Urinary bladder (tissue), 4 donors: Measurements from ENCODE around the gene PTPRO. TPM values are rescaled to one million over a fixed set of nuclear protein-coding genes. Genes with fewer than 3 reads are reported as not detected.
A peak's percentile ranks its signal among the peaks of the same experiment; 100 is the strongest.

ENCODE experiments used
- DNase-seq: peaks from one replicate; pipeline ENCODE4 v3.0.0-alpha.2; 2015; ENCODE audit errors: extremely low spot score
- H3K27ac ChIP-seq: one replicate; pipeline ENCODE4 v1.5.1; 2013; ENCODE audit warnings: low read depth, mild to moderate bottlenecking, moderate library complexity
- H3K36me3 ChIP-seq: one replicate; pipeline ENCODE4 v1.6.1; 2013; ENCODE audit warnings: mild to moderate bottlenecking, moderate library complexity; ENCODE audit not compliant: insufficient read depth
- H3K4me1 ChIP-seq: one replicate; pipeline ENCODE4 v1.6.1; 2013; ENCODE audit warnings: mild to moderate bottlenecking, moderate library complexity; ENCODE audit not compliant: insufficient read depth
- H3K4me3 ChIP-seq: one replicate; pipeline ENCODE4 v1.5.1; 2013; ENCODE audit warnings: low read depth, low read length
- WGBS: extraction: QIAGEN DNeasy Blood & Tissue Kit; methylation state at CpG from one replicate; pipeline ENCODE4 v1.1.7; 2013; 5-methylcytosine and 5-hydroxymethylcytosine counted together
- polyA plus RNA-seq: library from polyadenylated mRNA; stranded (reverse); fragments of 200-250 nt; gene quantifications from one replicate; pipeline ENCODE4 v1.2.3, GENCODE V29; 2013
- total RNA-seq: library from RNA; depleted of rRNA; stranded (reverse); fragments of >200 nt; gene quantifications from one replicate; pipeline ENCODE4 v1.2.3, GENCODE V29; 2014
- donor health status: healthy with polysubstance abuse.
- donor health status: healthy.

Gene PTPRO
- total and polyA plus RNA-seq, 2 donors: 0.91 to 4.8 TPM

DNA sequence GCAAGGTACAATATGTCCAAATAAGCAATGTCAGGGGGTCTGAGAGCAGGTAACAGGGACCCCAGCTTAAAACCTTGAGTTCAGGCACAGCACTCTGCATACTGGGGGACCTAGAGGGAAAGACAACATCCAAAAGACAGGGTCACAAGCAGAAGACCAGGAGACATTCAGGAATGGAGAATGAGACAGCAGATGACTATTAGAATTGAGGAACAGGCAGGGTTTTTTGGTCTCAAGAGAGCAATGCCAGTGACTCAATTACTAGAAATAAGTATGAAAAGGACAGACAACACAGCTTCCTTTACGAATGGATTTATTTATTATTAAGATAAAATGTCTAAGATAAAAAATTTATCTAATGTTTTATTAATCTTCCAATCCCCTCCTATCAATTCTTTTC lies 223.0 kb downstream of the PTPRO start:
- Histone ChIP-seq H3K4me3 (no peak overlapping the region), H3K36me3 (no peaks in the 10 kb centered on the region), H3K27ac (no peak overlapping the region), H3K4me1 (no peaks in the 10 kb centered on the region)
- no peak for DNase-seq
- WGBS: 63% methylated on average over 1 of the region's 1 CpG

DNA sequence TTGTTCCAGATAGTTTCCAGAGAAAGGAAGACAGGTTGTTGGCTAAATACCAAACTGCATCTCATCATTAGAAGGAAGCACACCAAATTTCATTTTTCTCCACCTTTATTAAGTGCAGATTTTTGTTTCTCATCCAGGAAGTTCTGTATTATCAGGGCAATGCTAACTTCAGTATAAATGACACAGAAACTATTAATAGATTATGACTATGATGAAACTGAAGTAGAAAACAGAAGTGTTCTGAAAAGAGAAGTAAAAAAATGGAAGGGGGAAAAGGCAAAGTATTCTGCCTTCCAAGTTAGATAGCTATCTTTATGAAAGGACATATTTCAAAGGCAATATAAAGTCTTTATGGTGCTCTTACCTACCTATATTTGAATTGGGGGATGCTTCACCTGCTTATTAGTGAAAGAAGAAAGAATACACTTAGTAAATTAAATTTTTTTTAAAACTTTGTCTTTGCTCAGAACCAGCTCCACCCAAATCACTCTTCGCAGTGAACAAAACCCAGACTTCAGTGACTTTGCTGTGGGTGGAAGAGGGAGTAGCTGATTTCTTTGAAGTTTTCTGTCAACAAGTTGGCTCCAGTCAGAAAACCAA lies 223.9 kb downstream of the PTPRO start:
- no peaks in the 10 kb centered on the region for H3K4me1 ChIP-seq
- no peak for DNase-seq
- no peaks in the 10 kb centered on the region for H3K36me3 ChIP-seq
- no peak overlapping the region for H3K27ac ChIP-seq
- no peak overlapping the region for H3K4me3 ChIP-seq
- WGBS: 74% methylated on average over 1 of the region's 1 CpG

DNA sequence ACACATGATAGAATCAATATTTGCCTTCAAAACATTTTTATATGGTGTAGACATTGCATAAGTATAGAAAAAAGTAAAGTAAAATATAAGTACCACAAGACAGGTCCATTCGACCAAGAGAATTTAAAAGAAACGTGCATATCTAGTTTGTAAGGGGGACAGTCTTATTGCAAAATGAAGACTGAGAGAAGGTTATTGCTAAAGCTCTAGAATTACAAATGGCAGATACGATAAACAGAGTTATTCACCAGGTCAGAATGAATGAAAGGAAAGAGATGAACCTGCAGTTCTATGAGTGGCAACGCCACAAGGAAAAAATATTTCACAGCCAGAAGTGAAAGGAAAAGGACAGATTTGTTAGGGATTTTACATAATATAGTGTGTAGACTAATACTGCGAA lies 224.8 kb downstream of the PTPRO start:
- H3K4me3 ChIP-seq: no peak overlapping the region
- 89% methylated on average over 5 of the region's 5 CpGs for WGBS
- DNase-seq: no peak
- no peaks in the 10 kb centered on the region for H3K4me1 ChIP-seq
- no peaks in the 10 kb centered on the region for H3K36me3 ChIP-seq
- H3K27ac ChIP-seq: no peak overlapping the region

DNA sequence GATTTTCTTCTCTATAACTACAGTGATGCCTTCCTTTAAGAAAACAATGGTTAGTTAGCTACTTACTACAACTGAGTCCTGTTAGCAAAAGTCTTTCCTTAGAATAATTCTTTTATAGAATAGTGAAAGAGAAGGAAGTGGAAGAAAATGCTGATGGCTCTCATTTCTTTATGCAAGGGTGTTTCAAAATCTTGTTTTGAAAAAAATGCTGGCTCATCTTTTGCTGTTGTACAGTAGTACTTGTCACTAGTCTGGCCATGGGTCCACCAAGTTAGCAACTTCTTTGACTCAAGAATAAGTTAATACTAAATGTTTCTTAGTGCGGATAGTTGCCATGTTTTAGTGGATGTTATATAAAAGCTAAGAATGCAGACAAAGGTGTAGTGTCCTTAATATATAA lies 225.4 kb downstream of the PTPRO start:
- WGBS: 97% methylated on average over 1 of the region's 1 CpG
- H3K4me1 ChIP-seq: no peaks in the 10 kb centered on the region

DNA sequence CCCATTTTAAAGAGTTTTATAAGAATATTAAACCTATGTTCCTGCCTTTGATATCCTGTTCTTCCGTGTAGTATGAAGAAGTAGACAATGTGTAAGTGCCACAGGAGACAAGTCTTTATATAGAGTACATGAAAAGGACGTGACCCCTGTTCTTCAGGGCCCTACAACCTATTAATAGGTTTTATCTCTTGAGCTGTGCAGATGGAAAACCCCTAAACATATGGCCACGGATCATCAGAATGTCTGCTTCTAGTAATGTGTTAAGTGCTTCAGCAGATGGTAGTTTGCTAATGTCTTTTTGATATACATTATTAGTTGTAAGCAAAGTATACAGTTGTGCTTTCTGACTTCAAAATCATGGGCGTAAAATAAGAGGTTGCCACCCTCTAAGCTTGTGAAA lies 228.5 kb downstream of the PTPRO start:
- H3K27ac ChIP-seq: no peak overlapping the region
- H3K4me3 ChIP-seq: no peak overlapping the region
- 77% methylated on average over 4 of the region's 4 CpGs for WGBS
- no peak for DNase-seq
- H3K4me1 ChIP-seq: no peaks in the 10 kb centered on the region
- no peaks in the 10 kb centered on the region for H3K36me3 ChIP-seq

More for the DNA sequence above, 225.4 kb downstream of the PTPRO start:
- Histone ChIP-seq H3K36me3 (no peaks in the 10 kb centered on the region), H3K4me3 (no peak overlapping the region), H3K27ac (no peak overlapping the region)
- no peak for DNase-seq

DNA sequence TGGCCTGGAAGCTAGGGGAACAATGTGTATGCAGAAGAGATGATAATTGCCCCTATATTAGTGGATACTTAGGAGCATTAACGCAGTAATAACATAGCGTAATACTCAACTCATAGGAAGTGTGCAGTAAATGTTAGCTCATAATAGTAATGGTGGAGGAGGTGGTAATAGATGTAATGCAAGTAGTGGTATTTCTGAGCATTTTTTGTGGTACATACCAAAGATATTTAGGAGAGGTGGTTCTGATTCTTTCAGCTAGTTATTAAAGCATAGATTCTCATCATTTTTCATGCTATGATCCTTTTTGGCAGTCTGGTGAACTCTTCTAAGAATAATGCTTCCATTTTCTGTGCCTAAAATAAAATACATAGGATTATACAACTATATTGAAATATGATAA lies 233.1 kb downstream of the PTPRO start:
- Histone ChIP-seq H3K4me3 (no peak overlapping the region), H3K27ac (no peak overlapping the region), H3K4me1 (no peaks in the 10 kb centered on the region), H3K36me3 (no peaks in the 10 kb centered on the region)
- 93% methylated on average over 2 of the region's 2 CpGs for WGBS
- DNase-seq: no peak

DNA sequence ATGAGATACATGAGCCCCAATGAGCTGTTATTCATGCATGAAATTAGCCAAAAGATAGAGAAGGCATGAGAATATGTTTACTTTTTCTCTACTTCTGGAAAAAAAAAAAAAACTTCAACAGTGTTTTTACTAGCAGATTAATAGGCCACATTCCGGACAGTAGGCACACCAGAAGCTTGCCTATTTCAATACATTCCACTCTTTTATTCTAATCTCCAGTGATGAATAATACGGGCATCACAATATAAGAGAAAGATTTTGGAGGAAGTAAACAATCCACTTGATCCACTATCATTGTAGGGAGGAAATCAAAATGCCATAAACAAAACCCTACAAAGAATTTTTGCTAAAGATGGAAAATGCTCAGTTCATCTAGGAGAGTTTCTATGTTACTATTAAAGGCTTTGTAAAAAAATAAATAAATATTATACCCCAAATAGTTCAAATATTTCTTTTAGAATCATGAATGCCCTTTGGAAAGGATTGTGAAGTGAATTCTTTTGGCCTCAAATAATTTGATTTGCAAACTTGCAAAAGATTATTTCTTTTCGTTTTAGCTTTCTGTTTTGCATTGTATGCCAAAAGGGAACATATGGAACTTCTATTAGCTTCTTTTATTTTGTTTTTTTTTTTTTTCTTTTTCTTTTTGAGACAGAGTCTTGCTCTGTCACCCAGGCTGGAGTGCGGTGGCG lies 234.2 kb downstream of the PTPRO start:
- Histone ChIP-seq H3K36me3 (no peaks in the 10 kb centered on the region), H3K27ac (no peak overlapping the region), H3K4me1 (no peaks in the 10 kb centered on the region), H3K4me3 (no peak overlapping the region)
- DNase-seq: no peak
- WGBS: 62% methylated on average over 5 of the region's 5 CpGs

DNA sequence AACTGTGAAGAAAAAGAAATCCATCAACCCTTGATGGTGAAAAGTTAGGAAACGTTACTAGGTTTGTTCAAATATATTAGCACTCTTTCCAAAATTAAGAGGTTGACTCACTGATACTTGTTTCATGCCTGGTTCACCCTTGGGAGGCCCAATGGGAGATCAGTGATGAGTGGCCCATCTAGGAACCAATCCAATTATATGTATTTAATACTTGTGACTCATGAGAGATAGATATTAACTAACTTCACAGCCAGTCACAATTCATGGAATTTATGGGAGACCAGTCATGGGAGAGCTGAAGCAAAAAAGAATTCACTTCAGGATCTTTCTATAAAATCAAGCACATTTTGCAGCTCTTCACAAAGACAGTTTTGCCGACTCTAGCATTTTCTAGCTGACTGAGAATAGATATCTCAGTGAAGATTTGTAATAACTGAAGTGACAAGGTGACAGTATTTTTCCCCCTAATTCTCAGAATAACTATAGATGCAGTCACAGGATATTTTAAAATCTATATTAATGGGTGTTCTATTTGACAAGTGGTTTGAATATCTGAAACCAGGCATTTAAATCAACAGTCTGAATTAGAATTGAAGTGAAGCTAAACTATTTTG lies 236.7 kb downstream of the PTPRO start:
- Histone ChIP-seq H3K4me3 (no peak overlapping the region), H3K27ac (no peak overlapping the region), H3K4me1 (no peaks in the 10 kb centered on the region), H3K36me3 (no peaks in the 10 kb centered on the region)
- 69% methylated on average over 2 of the region's 2 CpGs for WGBS
- no peak for DNase-seq

DNA sequence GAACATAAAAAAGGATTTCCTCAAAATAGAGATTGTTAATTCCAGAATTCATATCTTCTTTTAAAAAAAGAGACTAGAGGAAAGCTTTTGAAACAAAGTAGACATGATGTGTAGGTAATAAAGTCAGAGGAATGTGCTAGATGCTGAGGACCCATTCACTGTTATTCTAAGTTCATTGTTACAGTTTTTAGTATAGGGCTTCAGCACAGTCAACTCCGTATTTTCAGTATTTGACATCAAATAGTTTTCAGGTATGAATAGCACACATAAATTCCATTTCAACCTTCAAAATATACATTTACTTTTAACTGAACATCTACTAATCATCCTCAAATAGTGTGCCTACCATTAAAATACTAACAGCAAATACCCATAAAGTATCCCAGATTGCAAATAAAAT lies 239.1 kb downstream of the PTPRO start:
- no peaks in the 10 kb centered on the region for H3K36me3 ChIP-seq
- no peaks in the 10 kb centered on the region for H3K4me1 ChIP-seq
- DNase-seq: no peak
- H3K27ac ChIP-seq: no peak overlapping the region
- 92% methylated on average over 1 of the region's 1 CpG for WGBS
- H3K4me3 ChIP-seq: no peak overlapping the region

DNA sequence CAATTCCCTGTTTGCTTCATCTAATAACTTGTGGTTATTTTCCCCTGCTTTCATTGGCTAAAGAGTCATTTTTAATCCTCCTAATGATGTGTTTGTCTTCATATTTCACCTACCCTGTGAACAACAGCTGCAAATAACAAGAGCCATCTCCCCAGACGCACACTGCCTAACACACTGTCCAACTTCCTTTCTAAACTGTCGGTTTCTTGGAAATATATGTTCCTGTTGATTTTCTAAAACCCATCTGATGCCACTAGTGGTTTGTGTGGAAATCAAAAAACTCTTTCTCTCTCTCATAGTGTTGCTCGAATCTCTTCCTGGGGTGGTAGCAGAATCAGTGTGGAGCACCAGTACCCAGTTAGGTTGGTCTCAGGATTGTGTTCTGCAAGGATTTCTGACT lies 240.0 kb downstream of the PTPRO start:
- H3K4me3 ChIP-seq: no peak overlapping the region
- no peaks in the 10 kb centered on the region for H3K4me1 ChIP-seq
- no peak overlapping the region for H3K27ac ChIP-seq
- 68% methylated on average over 3 of the region's 3 CpGs for WGBS
- no peak for DNase-seq
- H3K36me3 ChIP-seq: no peaks in the 10 kb centered on the region

DNA sequence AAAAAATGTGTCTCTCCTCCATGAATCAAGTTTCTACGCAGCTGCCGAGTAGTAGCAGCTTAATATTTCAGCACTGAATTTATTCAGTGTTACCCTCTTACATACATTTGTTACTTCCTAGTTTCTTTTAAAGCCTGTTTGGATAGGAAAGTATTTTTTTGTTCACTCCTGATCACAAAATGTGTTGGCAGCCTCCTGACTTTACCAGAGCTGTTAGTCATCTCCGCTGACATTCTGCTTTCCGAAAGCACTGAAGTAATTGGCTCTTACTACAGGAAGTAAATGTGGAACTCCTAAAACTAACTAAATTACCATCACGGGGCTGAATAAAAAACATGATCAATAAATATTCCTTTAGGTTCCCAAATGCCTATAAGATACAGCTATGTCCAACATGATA lies 241.4 kb downstream of the PTPRO start:
- WGBS: 49% methylated on average over 5 of the region's 5 CpGs
- DNase-seq: no peak
- H3K4me3 ChIP-seq: no peak overlapping the region
- peak overlapping the region; percentile 59 for H3K27ac ChIP-seq
- no peaks in the 10 kb centered on the region for H3K4me1 ChIP-seq
- H3K36me3 ChIP-seq: no peaks in the 10 kb centered on the region

DNA sequence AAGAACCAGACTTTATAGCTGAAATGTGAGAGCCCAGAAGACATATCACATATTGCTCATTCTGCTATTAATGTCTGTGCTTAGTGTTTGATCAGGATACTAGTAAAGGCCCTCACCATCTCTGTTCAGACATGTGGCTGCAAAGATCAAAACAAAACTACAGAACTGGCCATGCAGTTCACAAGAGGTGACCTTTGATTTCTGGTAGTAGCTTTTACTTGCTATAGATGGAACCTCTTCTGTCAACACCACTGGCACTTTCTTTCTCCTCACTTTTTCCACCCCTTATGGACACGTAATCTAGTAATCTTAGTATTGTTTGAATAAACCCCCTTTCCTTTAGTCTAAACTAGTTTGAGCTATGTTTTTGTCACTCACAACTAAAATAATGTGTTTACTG lies 252.0 kb downstream of the PTPRO start:
- Histone ChIP-seq H3K36me3 (no peaks in the 10 kb centered on the region), H3K4me1 (no peaks in the 10 kb centered on the region), H3K4me3 (no peak overlapping the region), H3K27ac (no peak overlapping the region)
- DNase-seq: no peak
- 80% methylated on average over 1 of the region's 1 CpG for WGBS

DNA sequence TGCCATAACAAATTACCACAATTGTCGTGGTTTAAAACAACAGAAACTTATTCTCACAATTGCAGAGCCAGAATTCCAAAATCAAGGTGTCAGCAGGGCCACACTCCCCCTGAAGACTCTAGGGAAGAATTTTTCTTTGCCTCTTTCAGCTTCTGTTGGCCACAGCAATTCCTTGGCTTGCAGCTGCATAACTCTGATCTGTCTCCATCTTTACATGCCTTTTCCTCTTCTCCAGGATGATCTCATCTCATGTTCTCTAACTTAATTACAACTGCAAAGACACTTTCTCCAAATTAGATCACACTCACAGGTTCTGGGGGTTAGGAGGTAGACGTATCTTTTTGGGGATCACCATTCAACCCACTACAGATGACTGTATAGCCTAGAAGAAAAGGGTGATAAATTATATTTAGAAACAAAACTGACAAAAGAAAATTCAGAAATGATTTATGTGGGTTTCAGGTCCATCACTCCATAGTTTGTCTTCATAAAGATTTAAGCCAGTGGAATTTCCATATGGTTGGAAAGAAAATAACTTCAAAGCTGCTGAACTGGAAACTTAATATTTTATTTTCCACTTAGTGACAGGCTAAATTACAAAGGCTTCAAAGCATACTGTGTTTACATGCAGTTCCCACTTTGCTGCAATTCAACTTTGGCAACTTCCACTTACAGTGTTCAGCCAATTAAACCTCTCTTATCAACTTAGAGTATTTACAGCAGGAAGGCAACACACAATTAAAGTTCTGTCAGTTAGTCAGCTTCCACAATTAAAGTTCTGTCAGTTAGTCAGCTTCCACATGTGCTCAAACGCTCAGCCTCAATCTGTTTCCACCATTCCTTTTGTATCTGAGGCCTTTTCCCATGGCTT lies 253.6 kb downstream of the PTPRO start:
- H3K36me3 ChIP-seq: no peaks in the 10 kb centered on the region
- WGBS: 69% methylated on average over 3 of the region's 3 CpGs
- DNase-seq: no peak
- no peak overlapping the region for H3K4me3 ChIP-seq
- H3K27ac ChIP-seq: no peak overlapping the region
- H3K4me1 ChIP-seq: no peaks in the 10 kb centered on the region
